Spleen (tissue), 7 donors: Measurements from ENCODE around the gene RNF13.

Source experiments
- CTCF ChIP-seq, 11 experiments: fragments of 200-600 bp in 7 of 11; fragments of 450-650 bp in 4 of 11; sonication (generic) in 4 of 11; IDR thresholded peaks in 8 of 11; conservative IDR thresholded peaks in 3 of 11; 1 replicate in 7 of 11; 2 replicates in 4 of 11; pipeline versions ENCODE4 v1.4.0 to v1.8.0; 2016 to 2021; ENCODE audit warnings: antibody characterized with exemption in 11 of 11, inconsistent platforms in 4 of 11, mild to moderate bottlenecking in 1 of 11
- POLR2A ChIP-seq, 3 donors: fragments of 450-650 bp; IDR thresholded peaks; one replicate each; pipeline ENCODE4 v1.5.1; 2017; ENCODE audit warnings: antibody characterized with exemption in 3 of 3, mild to moderate bottlenecking in 1 of 3
- POLR2AphosphoS5 ChIP-seq, 3 donors: sonication (generic); formaldehyde crosslinking; IDR thresholded peaks; one replicate each; pipeline ENCODE4 v1.5.1; 2017; ENCODE audit warnings: antibody characterized with exemption in 3 of 3
- donor health status: DM: no; HTN: no; CAD: no; lungs with moderate emphysema.
- donor health status: DM: no; HTN: no; CAD: no.
- donor health status: DM: no; HTN: no; CAD: no.

GRCh38 chr3:149796026-149796425 is 17.0 kb upstream of the RNF13 start:
- no peak for TF ChIP-seq POLR2A (IDR thresholded peaks at IDR 0.05)
- no peak for TF ChIP-seq CTCF (IDR thresholded peaks at IDR 0.05 in 8 of 11, conservative IDR thresholded peaks at IDR 0.05 in 3 of 11)
- TF ChIP-seq POLR2AphosphoS5 (IDR thresholded peaks at IDR 0.05): no peak
